NCI-H146 treated with DMSO at 0.1 percent for 48 hours (cell line): Measurements from ENCODE around the gene ADD1.
A peak's percentile ranks its signal among the peaks of the same experiment; 100 is the strongest.
"Not testable (repeated sequence)": the region's sequence is repeated elsewhere in the genome, so short reads cannot be mapped to it uniquely, and the experiment has no call there.

Source experiments
- DNase-seq: peaks from one replicate; lab custom pipeline; 2025; ENCODE audit not compliant: unreplicated experiment; lab: John Stamatoyannopoulos, UW

The ADD1 gene

DNA sequence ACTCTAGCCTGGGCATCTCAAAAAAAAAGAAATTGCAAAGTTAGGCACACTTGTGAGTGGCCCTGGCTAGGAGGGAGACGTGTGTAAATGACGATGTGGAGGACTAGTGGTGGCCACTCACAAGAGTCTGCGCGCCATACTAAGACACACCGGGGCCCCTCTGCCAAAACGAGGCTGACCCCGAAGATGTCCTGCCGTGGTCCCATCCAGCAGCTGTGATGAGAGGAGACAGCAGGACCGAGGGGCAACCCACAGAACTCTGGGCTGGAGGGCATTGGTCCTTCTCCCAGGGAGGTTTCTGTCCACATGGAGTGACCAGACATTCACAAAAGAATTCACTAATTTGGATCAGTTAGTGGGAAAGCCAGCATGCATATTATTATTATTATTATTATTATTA is 72.1 kb downstream of the ADD1 start:
- no peak for DNase-seq

DNA sequence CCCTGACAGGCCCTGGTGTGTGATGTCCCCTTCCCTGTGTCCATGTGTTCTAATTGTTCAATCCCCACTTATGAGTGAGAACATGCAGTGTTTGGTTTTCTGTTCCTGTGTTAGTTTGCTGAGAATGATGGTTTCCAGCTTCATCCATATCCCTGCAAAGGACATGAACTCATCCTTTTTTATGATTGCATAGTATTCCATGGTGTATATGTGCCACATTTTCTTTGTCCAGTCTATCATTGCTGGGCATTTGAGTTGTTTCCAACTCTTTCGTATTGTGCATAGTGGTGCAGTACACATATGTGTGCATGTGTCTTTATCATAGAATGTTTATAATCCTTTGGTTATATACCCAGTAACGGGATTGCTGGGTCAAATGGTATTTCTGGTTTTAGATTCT is 73.1 kb downstream of the ADD1 start:
- DNase-seq = not testable (repeated sequence)

GRCh38 chr4:2918300-2918699 is 74.7 kb downstream of the ADD1 start:
- DNase-seq = not testable (repeated sequence)

GRCh38 chr4:2918714-2919113 is 75.1 kb downstream of the ADD1 start:
- DNase-seq = not testable (repeated sequence)

GRCh38 chr4:2922453-2923101 is 78.9 kb downstream of the ADD1 start:
- peak; percentile 17 for DNase-seq

GRCh38 chr4:2923141-2923551 is 79.5 kb downstream of the ADD1 start:
- DNase-seq = no peak

GRCh38 chr4:2923668-2924173 is 80.1 kb downstream of the ADD1 start:
- no peak for DNase-seq

- no peak for DNase-seq
Observed at GRCh38 chr4:2924286-2924685, 80.6 kb downstream of the ADD1 start.

DNA sequence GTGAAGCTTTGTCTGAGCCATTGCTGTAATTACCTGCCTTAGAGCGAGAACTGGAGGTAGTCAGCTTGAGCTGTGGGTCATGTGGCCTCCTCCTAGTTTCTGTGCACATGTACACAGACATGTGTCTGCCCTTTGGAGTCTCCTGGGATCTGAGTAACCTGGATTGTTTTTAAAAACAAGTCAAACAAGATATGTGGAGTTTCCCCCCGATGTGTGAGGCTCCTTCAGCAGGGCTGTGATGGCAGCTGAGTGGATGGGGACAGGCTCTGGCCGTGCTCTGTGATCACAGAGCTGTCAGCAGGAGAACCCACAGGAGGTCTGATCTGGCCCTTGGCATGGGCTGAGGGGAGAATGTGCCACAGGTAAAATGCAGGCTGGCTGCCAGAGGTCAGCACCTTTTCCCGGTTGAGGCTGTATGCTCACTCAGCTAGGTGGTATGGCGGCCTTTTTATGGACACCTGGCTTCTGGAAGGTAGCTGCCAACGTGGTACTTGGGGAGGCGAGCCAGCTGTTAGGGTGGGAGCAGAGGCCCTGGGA is 81.2 kb downstream of the ADD1 start:
- peak; percentile 32 for DNase-seq

GRCh38 chr4:2925496-2925895 is 81.9 kb downstream of the ADD1 start:
- DNase-seq = no peak

DNA sequence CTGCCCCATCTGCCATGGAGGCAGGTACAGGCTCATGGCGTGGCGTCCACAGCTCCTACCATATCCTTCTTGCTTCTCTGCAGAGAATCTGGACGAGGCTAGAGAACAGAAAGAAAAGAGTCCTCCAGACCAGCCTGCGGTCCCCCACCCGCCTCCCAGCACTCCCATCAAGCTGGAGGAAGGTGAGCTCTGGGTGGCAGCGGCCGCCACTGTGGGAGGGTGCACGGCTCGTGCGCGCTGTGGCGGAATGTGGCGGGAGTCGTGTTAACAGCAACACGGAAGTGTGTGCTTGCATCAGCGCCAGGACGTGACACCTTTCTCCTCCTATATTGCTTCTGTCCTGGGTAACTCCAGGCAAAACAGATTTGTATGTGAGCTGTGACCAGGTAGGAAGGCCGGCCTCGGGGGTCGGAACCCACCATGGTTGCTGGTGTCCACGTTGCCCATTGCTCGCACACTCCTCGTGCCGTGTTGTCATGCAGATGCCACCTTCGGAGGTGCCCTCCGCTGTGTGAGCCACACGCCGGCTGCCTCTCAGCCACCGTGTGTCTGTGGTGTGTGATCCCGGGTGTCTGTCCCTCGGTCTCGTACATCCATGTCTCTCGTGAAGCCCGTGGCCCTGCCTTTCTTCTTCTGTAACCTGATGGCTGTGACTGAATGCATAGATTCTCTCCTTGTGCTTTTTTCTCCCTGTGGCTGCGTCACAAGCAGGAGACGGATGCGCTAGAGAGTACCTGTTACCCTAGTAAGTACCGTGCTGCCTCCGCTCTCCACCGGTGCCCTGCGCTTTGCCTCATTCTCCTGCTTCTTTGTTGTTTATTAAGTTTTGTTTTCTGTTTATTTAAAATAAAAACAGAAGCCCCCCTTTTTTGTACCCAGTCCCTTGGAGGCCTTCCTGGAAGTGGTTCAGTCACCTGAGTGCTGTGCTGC is 82.6 kb downstream of the ADD1 start:
- DNase-seq = no peak

GRCh38 chr4:2927016-2927695 is 83.5 kb downstream of the ADD1 start:
- no peak for DNase-seq

DNA sequence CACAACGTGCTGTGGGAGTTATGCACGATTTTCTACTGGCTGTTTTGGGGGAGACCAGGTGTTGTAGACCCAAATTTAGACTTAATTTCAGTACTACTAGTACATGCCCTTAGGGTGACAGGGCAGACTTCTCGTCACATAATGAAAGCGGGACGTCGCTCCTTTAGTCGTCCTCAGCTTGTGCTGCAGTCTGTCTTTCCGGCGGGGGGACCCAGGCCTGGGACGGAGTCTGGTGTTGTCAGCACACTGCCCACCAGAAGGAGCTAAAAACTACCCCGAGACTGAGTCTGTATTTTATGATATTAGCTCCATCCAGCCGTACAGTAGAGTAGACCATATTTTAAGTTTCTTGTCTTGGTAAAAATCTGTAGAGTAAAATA is 84.0 kb downstream of the ADD1 start:
- DNase-seq = no peak

DNA sequence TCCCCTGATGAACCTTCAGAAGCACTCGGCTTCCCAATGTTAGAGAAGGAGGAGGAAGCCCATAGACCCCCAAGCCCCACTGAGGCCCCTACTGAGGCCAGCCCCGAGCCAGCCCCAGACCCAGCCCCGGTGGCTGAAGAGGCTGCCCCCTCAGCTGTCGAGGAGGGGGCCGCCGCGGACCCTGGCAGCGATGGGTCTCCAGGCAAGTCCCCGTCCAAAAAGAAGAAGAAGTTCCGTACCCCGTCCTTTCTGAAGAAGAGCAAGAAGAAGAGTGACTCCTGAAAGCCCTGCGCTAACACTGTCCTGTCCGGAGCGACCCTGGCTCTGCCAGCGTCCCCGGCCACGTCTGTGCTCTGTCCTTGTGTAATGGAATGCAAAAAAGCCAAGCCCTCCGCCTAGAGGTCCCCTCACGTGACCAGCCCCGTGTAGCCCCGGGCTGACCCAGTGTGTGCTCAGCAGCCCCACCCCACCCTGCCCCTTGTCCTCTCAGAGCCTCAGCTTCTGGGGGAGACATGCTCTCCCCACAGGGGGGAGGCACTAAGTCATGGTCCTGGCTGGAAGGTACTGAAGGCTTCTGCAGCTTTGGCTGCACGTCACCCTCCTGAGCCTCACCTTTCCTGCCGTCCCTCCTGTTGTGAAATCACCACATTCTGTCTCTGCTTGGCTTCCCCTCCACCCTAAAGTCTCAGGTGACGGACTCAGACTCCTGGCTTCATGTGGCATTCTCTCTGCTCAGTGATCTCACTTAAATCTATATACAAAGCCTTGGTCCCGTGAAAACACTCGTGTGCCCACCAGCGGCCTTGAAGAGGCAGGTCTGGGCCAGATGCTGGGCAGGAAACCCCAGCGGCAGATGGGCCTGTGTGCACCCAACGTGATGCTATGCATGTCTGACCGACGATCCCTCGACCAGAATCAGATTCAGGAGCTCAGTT is 84.9 kb downstream of the ADD1 start:
- DNase-seq = no peak

DNA sequence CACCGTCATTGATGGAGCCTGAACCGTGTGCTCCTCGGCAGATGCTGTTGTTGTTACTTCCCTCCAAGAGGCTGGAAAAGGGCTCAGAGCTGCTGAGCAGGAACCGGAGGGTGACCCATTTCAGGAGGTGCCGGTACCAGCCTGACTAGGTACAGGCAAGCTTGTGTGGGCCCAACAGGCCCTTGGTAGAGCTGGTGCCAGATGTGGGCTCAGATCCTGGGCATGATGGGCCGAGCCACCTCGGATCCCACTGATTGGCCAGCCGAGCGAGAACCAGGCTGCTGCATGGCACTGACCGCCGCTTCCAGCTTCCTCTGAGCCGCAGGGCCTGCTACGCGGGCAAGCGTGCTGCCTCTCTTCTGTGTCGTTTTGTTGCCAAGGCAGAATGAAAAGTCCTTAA is 85.8 kb downstream of the ADD1 start:
- no peak for DNase-seq

DNA sequence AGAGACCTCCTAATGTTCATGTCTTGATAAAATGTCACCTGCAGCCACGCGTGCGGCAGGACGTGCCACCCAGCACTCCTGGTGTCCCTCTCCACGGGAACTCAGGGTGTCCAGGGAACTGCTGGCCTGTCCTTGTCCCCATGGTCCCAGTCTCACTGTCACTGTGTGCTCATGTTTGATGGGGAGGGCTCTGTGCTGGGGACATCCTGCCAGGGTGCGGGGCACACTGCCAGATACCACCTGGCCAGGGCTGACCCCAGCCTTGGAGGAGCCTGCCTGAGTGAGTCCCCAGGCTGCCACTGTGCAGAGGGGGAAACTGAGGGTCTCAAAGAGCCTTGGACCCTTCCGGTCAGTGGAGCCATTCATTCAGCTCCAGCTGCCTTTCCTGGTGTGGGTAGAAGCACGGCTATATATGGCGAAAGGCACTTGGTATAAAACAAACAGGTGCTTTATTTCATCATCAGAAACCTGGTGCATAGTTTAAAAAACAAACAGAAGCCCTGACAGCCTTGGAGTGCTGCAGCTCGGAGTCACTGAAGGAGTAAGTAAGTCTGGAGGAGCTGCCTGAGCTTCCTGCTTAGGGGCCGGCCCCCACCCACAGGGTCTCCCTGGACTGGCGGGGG is 86.6 kb downstream of the ADD1 start:
- no peak for DNase-seq

DNA sequence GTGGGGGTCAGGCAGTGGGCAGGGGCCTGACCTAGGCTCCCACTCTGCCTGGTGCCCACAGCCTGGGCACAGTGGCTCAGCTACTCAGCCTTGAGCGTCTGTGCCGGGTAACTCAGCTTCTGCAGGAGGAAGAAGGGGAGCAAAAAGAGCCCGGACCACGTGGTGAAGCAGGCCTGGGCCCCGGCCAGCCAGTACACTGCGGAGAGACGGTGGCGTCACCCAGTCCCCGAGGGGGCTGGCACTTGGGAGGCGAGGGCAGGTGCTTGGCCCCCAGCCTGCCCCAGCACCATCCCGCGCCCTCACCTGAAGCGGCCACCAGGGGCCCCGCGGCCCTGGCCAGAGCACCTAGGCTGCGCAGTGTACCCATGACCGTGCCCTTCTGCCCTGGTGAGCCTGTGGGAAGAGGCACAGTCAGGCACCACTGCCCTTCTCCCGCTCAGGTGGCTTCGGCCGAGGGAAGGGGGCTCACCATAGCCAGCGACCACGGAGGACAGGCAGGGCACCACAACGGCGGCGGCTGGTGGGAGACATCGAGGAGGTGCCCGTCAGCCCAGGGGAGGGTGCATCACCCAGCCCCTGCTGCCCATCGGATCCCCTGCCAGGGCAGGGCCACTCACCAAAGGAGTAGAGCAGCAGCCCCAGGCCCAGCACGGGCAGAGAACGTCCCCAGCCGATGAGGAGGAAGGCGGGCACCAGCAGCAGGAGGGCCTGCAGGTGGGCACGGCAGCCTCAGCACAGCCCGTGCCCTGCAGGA is 87.3 kb downstream of the ADD1 start:
- no peak for DNase-seq

DNA sequence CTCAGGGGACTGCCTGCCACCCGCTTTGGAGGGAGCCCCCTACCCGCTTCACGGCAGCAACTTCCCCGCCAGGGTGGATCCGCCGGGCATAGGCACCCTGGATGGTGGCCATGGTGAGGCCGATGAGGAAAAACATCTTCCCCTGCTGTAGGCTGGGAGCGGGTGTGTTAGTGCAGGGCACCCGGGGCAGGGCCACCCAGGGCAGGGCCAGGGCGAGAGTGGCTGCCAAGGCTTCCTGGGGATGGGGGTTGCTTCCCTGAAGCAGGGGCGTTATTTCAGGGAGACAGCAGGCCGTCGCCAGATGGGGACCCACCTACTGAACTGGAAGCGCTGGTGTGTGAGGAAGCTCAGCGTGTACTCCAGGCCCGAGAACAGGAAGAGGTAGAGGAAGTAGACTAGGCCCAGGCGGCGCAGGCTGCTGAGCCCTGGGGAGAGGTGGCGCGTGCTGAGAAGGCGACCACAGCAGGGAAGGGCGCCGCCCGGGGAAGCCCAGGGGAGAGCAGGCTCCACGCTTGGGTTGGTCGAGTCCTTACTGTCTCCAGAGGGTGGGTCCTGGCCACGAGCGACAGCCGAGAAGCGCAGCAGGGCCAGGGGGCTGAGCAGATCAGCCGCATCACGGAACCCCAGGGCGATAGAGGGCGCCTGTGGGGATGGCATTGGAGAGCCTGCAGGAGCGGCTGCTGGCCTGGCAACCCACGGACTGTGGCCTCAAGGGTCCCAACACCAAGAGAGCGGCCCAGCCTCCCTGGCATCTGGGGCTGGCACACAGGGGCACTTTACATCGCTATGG is 88.1 kb downstream of the ADD1 start:
- DNase-seq = no peak
